Measurements from ENCODE around the gene SELE.

DNA sequence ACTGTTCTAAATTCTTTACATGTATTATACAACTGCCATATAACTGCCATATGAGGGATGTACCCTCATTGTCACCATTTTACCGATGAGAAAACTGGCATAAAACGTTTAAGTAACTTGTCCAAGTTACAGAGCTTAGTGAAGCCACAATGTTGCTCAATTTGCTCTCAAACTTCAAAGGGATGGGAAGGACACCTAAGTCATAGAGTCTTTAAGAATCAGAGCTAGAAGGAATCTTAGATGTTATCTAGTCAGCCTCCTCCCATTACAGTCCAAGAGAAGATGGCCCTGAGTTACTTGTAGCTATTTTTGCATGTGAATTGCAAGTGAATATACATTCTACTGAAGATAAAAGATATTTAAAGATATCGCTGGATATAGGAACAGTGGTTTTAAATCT, 54.2 kb downstream of the SELE start:
- TF ChIP-seq BHLHE40 (IDR thresholded peaks at IDR 0.05; ENCODE audit: low read depth, low read length) (no peak), POLR2A (IDR thresholded peaks at IDR 0.05; ENCODE audit: low read depth, low read length) (no peak), RFX5 (IDR thresholded peaks at IDR 0.05; ENCODE audit: low read depth, low read length) (no peak), MAZ (IDR thresholded peaks at IDR 0.05; ENCODE audit: borderline replicate concordance, low read depth, low read length) (no peak)
- TF ChIP-seq, protein P1, sequence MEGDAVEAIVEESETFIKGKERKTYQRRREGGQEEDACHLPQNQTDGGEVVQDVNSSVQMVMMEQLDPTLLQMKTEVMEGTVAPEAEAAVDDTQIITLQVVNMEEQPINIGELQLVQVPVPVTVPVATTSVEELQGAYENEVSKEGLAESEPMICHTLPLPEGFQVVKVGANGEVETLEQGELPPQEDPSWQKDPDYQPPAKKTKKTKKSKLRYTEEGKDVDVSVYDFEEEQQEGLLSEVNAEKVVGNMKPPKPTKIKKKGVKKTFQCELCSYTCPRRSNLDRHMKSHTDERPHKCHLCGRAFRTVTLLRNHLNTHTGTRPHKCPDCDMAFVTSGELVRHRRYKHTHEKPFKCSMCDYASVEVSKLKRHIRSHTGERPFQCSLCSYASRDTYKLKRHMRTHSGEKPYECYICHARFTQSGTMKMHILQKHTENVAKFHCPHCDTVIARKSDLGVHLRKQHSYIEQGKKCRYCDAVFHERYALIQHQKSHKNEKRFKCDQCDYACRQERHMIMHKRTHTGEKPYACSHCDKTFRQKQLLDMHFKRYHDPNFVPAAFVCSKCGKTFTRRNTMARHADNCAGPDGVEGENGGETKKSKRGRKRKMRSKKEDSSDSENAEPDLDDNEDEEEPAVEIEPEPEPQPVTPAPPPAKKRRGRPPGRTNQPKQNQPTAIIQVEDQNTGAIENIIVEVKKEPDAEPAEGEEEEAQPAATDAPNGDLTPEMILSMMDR (conservative IDR thresholded peaks at IDR 0.05; ENCODE audit: low read depth, low read length) = no peak

Measured in IMR-90 (cell line).